ENCODE results near the gene MYL6B.

The MYL6B gene

DNA sequence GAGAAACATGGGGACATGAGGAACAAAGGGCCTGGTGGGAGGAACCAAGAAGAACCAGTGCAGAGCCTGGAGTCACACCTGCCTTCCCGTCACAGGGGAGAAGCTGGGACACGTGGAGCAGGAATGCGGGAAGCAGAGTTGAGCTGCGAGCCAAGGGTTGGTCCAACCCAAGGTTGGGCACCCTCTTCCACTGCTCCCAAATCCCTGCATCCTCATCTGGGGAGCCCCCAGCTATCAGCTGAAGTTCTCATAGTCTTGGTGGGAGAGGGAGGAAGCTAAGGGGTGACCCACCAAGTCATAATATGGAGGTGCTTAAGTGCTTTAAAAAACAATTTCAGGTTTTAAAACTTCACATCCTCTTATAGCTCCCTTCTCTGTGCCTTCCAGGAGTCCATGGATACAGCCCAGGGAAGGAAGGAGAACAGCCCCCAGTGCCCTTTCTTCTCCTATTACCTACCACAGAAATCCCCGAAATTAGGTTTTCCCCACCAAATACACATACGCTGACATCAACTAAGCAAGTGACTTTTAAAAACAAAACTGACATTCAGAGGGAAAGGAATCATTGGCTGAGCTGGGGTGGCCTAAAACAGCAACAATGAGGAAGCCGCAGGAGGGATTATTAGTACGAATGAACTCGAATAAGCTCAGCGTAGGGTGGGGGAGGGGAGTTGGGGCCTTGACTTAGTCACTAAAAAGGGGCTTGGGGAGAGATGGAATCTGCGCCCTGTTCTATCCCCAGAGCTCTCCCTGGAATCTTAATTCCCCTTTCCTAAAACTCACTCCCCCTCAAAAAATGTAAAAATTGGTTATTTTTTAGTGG is 10.3 kb downstream of the MYL6B start:
- H3K9ac ChIP-seq (ENCODE audit: low read depth, low read length, poor library complexity, severe bottlenecking), result no peak overlapping the region
- peaks cover 40% of the 10 kb centered on the region for H3K79me2 ChIP-seq (ENCODE audit: insufficient read depth, low read length)
- no peaks in the 10 kb centered on the region for H3K27me3 ChIP-seq (ENCODE audit: insufficient read depth, low read length, poor library complexity, severe bottlenecking)
- no peaks in the 10 kb centered on the region for H3K9me2 ChIP-seq (replicated peaks; ENCODE audit: low read depth, low read length)
- H3F3A ChIP-seq (ENCODE audit: low read depth), result no peaks in the 10 kb centered on the region
- H4K20me1 ChIP-seq (ENCODE audit: insufficient read depth, low read length, poor library complexity, severe bottlenecking), result peaks cover 44% of the 10 kb centered on the region
- no peak overlapping the region for H3K4me3 ChIP-seq (ENCODE audit: low read length, poor library complexity, severe bottlenecking)
- TF ChIP-seq, protein P1, sequence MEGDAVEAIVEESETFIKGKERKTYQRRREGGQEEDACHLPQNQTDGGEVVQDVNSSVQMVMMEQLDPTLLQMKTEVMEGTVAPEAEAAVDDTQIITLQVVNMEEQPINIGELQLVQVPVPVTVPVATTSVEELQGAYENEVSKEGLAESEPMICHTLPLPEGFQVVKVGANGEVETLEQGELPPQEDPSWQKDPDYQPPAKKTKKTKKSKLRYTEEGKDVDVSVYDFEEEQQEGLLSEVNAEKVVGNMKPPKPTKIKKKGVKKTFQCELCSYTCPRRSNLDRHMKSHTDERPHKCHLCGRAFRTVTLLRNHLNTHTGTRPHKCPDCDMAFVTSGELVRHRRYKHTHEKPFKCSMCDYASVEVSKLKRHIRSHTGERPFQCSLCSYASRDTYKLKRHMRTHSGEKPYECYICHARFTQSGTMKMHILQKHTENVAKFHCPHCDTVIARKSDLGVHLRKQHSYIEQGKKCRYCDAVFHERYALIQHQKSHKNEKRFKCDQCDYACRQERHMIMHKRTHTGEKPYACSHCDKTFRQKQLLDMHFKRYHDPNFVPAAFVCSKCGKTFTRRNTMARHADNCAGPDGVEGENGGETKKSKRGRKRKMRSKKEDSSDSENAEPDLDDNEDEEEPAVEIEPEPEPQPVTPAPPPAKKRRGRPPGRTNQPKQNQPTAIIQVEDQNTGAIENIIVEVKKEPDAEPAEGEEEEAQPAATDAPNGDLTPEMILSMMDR (conservative IDR thresholded peaks at IDR 0.05; ENCODE audit: low read length), result no peak
- no peak for TF ChIP-seq EZH2phosphoT487 (IDR thresholded peaks at IDR 0.05; ENCODE audit: borderline replicate concordance)
- peaks cover 25% of the 10 kb centered on the region for H3K4me1 ChIP-seq (ENCODE audit: insufficient read depth, low read length, poor library complexity, severe bottlenecking)
- H2AFZ ChIP-seq (ENCODE audit: low read length), result no peak overlapping the region
- peaks cover 75% of the 10 kb centered on the region; the same call in 1 of the 2 replicates for H3K36me3 ChIP-seq (ENCODE audit: insufficient read depth, low read length)
- H3K9me3 ChIP-seq (ENCODE audit: insufficient read depth, low read depth, low read length), result no peaks in the 10 kb centered on the region
- H3K4me2 ChIP-seq (ENCODE audit: low read depth, low read length, poor library complexity, severe bottlenecking), result no peak overlapping the region

- Histone ChIP-seq H3K36me3 (ENCODE audit: insufficient read depth, low read length) (peaks cover 81% of the 10 kb centered on the region; the same call in 1 of the 2 replicates), H3K4me2 (ENCODE audit: low read depth, low read length, poor library complexity, severe bottlenecking) (no peak overlapping the region), H3K4me3 (ENCODE audit: low read length, poor library complexity, severe bottlenecking) (no peak overlapping the region), H3K79me2 (ENCODE audit: insufficient read depth, low read length) (peaks cover 34% of the 10 kb centered on the region), H3K9me3 (ENCODE audit: insufficient read depth, low read depth, low read length) (no peaks in the 10 kb centered on the region), H3K27me3 (ENCODE audit: insufficient read depth, low read length, poor library complexity, severe bottlenecking) (no peaks in the 10 kb centered on the region), H3F3A (ENCODE audit: low read depth) (no peaks in the 10 kb centered on the region), H3K9me2 (replicated peaks; ENCODE audit: low read depth, low read length) (no peaks in the 10 kb centered on the region), H3K4me1 (ENCODE audit: insufficient read depth, low read length, poor library complexity, severe bottlenecking) (peaks cover 24% of the 10 kb centered on the region), H2AFZ (ENCODE audit: low read length) (no peak overlapping the region), H3K9ac (ENCODE audit: low read depth, low read length, poor library complexity, severe bottlenecking) (no peak overlapping the region), H4K20me1 (ENCODE audit: insufficient read depth, low read length, poor library complexity, severe bottlenecking) (peaks cover 40% of the 10 kb centered on the region)
- TF ChIP-seq, protein P1 (conservative IDR thresholded peaks at IDR 0.05; ENCODE audit: low read length), result no peak
- no peak for TF ChIP-seq EZH2phosphoT487 (IDR thresholded peaks at IDR 0.05; ENCODE audit: borderline replicate concordance)
Measured at GRCh38 chr12:56163533-56164344, 11.4 kb downstream of the MYL6B start.

GRCh38 chr12:56164345-56164729 is 11.9 kb downstream of the MYL6B start:
- Histone ChIP-seq H4K20me1 (ENCODE audit: insufficient read depth, low read length, poor library complexity, severe bottlenecking) (peaks cover 34% of the 10 kb centered on the region), H3F3A (ENCODE audit: low read depth) (no peaks in the 10 kb centered on the region)
- no peak for TF ChIP-seq EZH2phosphoT487 (IDR thresholded peaks at IDR 0.05; ENCODE audit: borderline replicate concordance)
- TF ChIP-seq, protein P1 (conservative IDR thresholded peaks at IDR 0.05; ENCODE audit: low read length), result no peak

More at GRCh38 chr12:56164345-56164729, 11.9 kb downstream of the MYL6B start:
- H3K9me2 ChIP-seq (replicated peaks; ENCODE audit: low read depth, low read length), result no peaks in the 10 kb centered on the region
- H3K36me3 ChIP-seq (ENCODE audit: insufficient read depth, low read length), result peaks cover 85% of the 10 kb centered on the region; the same call in 1 of the 2 replicates
- H3K27me3 ChIP-seq (ENCODE audit: insufficient read depth, low read length, poor library complexity, severe bottlenecking), result no peaks in the 10 kb centered on the region
- H3K9me3 ChIP-seq (ENCODE audit: insufficient read depth, low read depth, low read length), result no peaks in the 10 kb centered on the region
- no peak overlapping the region for H3K4me2 ChIP-seq (ENCODE audit: low read depth, low read length, poor library complexity, severe bottlenecking)
- H3K9ac ChIP-seq (ENCODE audit: low read depth, low read length, poor library complexity, severe bottlenecking), result no peak overlapping the region
- peaks cover 18% of the 10 kb centered on the region for H3K4me1 ChIP-seq (ENCODE audit: insufficient read depth, low read length, poor library complexity, severe bottlenecking)
- H2AFZ ChIP-seq (ENCODE audit: low read length), result no peak overlapping the region
- H3K79me2 ChIP-seq (ENCODE audit: insufficient read depth, low read length), result peaks cover 28% of the 10 kb centered on the region
- H3K4me3 ChIP-seq (ENCODE audit: low read length, poor library complexity, severe bottlenecking), result no peak overlapping the region
